Daoy (cell line): ENCODE results near the gene CTNND2. TPM values are rescaled to one million over a fixed set of nuclear protein-coding genes. Genes with fewer than 3 reads are reported as not detected.

Experiments
- DNase-seq: peaks from one replicate; pipeline ENCODE4 v3.0.0-alpha.2; 2015; ENCODE audit warnings: low read depth
- total RNA-seq: library from RNA; depleted of rRNA; stranded (reverse); fragments of >200 nt; shearing (Covaris generic); gene quantifications from 2 replicates; pipeline ENCODE4 v1.2.3, GENCODE V29; 2014

Gene CTNND2
- total RNA-seq, 1 experiment from 2014 or later: 4.5 TPM

- no peak for DNase-seq
Measured at GRCh38 chr5:11258001-11258400, 646.2 kb downstream of the CTNND2 start.

GRCh38 chr5:11252523-11252922 lies 651.7 kb downstream of the CTNND2 start:
- no peak for DNase-seq

- no peak for DNase-seq
Measured at GRCh38 chr5:11252075-11252474, 652.2 kb downstream of the CTNND2 start.

GRCh38 chr5:11251247-11251646 lies 653.0 kb downstream of the CTNND2 start:
- DNase-seq: peak; percentile 69

- DNase-seq: no peak
Measured at GRCh38 chr5:11248966-11249365, 655.3 kb downstream of the CTNND2 start.

GRCh38 chr5:11247224-11247623 lies 657.0 kb downstream of the CTNND2 start:
- no peak for DNase-seq

DNA sequence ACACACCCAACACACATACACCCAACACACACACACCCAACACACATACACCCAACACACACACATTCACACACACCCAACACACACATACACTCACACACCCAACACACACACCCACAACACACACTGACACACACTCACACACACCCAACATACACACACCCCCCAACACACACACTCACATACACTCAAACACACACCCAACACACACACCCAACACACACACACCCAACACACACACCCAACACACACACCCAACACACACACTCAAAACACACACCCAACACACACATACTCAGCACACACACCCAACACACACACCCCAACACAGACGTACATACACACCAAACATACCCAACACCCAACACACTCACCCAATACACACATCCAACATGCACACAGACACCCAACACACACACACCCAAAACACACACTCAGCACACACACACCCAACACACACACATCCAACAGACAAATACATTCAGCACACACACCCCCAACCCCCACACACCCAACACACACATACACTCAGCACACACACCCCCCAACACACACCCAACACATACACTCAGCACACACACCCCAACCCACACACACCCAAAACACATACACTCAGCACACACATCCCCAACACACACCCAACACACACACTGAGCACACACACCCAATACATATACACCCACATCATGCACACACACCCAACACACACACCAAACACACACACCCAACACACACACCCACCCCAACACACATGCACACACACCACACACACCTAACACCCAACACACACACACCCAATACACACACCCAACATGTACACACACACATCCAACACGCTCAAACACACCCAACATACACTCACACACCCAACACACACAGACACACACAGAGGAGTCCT lies 663.7 kb downstream of the CTNND2 start:
- no peak for DNase-seq

GRCh38 chr5:11239261-11240015 lies 664.8 kb downstream of the CTNND2 start:
- DNase-seq: no peak

- DNase-seq: peak; percentile 55
Measured at GRCh38 chr5:11234501-11234911, 669.7 kb downstream of the CTNND2 start.

GRCh38 chr5:11230890-11231289 lies 673.4 kb downstream of the CTNND2 start:
- DNase-seq: no peak

DNA sequence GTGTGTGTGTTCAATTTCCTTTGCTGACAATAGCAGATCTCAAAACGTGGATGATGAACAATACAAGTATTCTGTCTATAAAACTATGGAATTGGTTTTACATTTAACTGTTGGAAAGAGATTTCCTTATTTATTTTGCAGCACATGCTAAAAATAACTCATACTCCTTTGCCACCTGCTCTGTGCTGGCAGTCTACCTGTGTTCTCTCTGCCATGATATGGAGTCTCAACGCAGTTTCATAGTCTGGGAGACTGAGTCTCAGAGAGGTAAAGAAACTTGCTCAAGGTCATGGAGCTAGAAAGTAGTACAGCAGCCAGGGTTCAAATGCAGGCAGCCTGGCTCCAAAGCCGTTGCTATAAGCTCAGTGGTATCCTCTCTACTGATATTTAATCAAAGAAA lies 677.2 kb downstream of the CTNND2 start:
- DNase-seq: no peak

- DNase-seq: no peak
Measured at GRCh38 chr5:11224436-11225187, 679.6 kb downstream of the CTNND2 start.

DNA sequence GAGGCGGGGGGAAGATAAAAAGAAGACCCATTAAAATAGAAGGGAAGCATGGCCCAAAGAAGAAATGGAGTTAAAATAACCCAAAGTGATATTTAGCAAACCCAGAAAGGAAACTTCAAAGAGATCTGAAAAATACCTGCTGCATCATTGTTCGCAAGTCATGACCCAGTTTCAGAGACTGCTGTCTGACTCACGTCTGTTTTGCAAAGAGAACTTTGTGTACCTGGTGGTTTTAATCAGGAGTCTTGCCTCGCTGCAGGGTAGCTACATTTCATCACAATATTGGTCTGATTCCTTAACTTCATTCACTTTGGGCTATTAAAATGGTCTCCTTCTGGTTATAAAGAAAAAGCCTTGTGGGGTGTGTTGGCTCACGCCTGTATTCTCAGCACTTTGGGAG lies 682.1 kb downstream of the CTNND2 start:
- no peak for DNase-seq

GRCh38 chr5:11214864-11215644 lies 689.2 kb downstream of the CTNND2 start:
- no peak for DNase-seq

- no peak for DNase-seq
Measured at GRCh38 chr5:11212706-11213105, 691.5 kb downstream of the CTNND2 start.

DNA sequence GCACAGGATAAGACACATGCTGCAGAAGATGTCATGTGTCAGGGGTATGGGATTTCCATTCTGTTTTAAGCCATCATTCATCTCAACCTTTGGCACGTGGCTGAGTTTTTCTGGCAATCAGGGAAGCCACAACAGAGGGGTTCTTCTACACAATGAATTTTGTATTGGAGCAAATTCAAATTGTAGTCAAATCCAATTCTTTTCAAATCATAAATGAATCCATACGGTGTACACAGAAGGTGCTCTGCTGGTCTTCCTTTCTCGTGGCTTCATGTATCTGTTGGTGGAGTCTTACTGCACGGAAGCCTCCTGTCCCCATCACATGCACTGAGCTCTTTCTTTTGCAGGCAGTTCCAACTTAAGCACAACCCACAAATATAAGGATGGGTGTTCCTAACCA lies 706.5 kb downstream of the CTNND2 start:
- no peak for DNase-seq

DNA sequence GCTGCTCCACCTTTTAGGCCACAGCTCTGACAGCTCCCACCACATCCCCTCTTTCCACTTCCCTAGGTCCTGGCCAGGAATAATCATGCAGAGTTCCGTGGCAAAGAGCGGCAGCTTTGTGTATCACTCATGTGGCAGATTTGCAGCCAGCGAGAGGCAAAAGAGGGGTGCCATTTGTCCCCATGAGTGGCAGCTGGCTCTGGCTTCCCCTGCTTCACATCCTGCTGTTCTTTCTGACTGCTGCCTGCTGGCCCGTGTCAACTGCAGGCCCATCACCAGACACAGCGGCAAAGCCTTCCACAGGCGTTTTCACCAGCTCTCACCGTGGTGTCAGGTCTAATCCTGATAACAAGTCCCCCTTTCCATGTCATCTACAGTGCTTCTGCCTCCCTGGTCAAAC lies 712.6 kb downstream of the CTNND2 start:
- DNase-seq: no peak

- DNase-seq: peak; percentile 34
Measured at GRCh38 chr5:11182441-11183080, 721.7 kb downstream of the CTNND2 start.

GRCh38 chr5:11181940-11182339 lies 722.3 kb downstream of the CTNND2 start:
- no peak for DNase-seq

GRCh38 chr5:11180890-11181289 lies 723.4 kb downstream of the CTNND2 start:
- DNase-seq: no peak
